ENCODE results near the gene S1PR3. TPM values are rescaled to one million over a fixed set of nuclear protein-coding genes. Genes with fewer than 3 reads are reported as not detected.

S1PR3 gene
- total and polyA plus RNA-seq, 9 of the 15 experiments (the other 6 are each of a cell fraction or from before 2014, with no cell fraction given) = 0.03 to 2.0 (median 0.29) TPM

- TF ChIP-seq HNRNPLL (IDR thresholded peaks at IDR 0.05; ENCODE audit: low read depth, low read length, poor library complexity, severe bottlenecking) = no peak
- TF ChIP-seq PCBP1 (IDR thresholded peaks at IDR 0.05; ENCODE audit: low read depth, low read length, poor library complexity, severe bottlenecking) = no peak
Measured at GRCh38 chr9:88952086-88952615, 39.1 kb upstream of the S1PR3 start (continued).

- Histone ChIP-seq H2AFZ (ENCODE audit: low read depth, low read length) (no peak overlapping the region), H3K9ac (ENCODE audit: insufficient read depth in 1 of 2, low read depth in 2 of 2, low read length in 2 of 2) (no peak overlapping the region), H3K79me2 (ENCODE audit: control insufficient read depth, insufficient read depth, low read length) (no peaks in the 10 kb centered on the region), H3K36me3 (ENCODE audit: control insufficient read depth, insufficient read depth, low read length) (no peaks in the 10 kb centered on the region), H3K4me2 (ENCODE audit: insufficient read depth, low read length) (no peak overlapping the region), H3K27ac (ENCODE audit: extremely low read depth, low read depth, low read length) (no peak overlapping the region), H3K9me3 (replicated peaks; ENCODE audit: control insufficient read depth, insufficient read depth, low read depth, low read length) (no peaks in the 10 kb centered on the region), H3K4me3 (no peak overlapping the region), H3K9me1 (ENCODE audit: control insufficient read depth, insufficient read depth, low read length) (peaks cover 4% of the 10 kb centered on the region), H3K4me1 (replicated peaks in 1 of 2; ENCODE audit: control insufficient read depth in 2 of 2, insufficient read depth in 2 of 2, low read length in 2 of 2) (peaks cover 6 to 22% of the 10 kb centered on the region in 2 experiments; a peak in 4 of 5 replicates), H3K27me3 (ENCODE audit: control insufficient read depth in 2 of 2, insufficient read depth in 2 of 2, low read length in 2 of 2) (peaks cover 0 to 6% of the 10 kb centered on the region in 2 experiments; a peak in 1 of 5 replicates), H4K20me1 (replicated peaks; ENCODE audit: control insufficient read depth, insufficient read depth, low read length) (no peaks in the 10 kb centered on the region; the same call in 1 of the 2 replicates)
- ChIA-PET CTCF (ENCODE audit: low intra/inter-chr PET ratio) (no interaction called here), POLR2A (interaction anchor here (0.5 kb wide), 1 partner anchor 178 kb away, joined by 4 read pairs; no protein-coding TSS in a partner anchor)
- no peak for DNase-seq (ENCODE audit: extremely low read depth in 1 of 4, low spot score in 3 of 4)
- 10% methylated on average over 1 of the region's 4 CpGs for WGBS (ENCODE audit: insufficient coverage, low coverage, missing lambda C conversion rate)
- in situ Hi-C loops (cut with MboI) (no loop called here), intact Hi-C loops (cut with micrococcal nuclease) (no loop called here)
- no TSS peak for BruUV-seq (replicated peaks)
- no peak for ATAC-seq
- no peak for TF ChIP-seq STAT5B (CRISPR knock-in tag; IDR thresholded peaks at IDR 0.05)
- TF ChIP-seq TEAD1 (CRISPR knock-in tag; IDR thresholded peaks at IDR 0.05) = no peak
- no peak for FAIRE-seq
Measured at GRCh38 chr9:88952976-88953375, 38.3 kb upstream of the S1PR3 start.
